ENCODE results near the gene DENND1B.
"Not testable (repeated sequence)": the region's sequence is repeated elsewhere in the genome, so short reads cannot be mapped to it uniquely, and the experiment has no call there.

Gene DENND1B

DNA sequence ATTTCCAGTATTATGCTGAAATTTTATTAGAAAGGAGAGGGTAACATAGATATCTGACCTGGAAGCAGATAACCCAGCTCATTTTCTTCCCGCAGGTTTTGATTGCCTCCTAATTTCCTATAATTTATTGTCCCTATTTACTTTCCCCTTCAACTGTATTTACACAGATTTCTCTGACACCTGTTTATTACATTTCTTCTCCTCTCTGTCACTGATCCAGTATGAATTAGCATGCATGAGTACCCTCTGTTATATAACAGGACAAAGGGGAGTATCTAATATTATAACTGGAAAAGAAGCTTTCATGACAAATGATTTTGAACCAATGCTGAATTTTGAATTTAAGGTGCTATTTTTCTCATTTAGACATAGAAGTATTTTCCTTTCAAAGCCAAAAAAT, 37.4 kb downstream of the DENND1B start:
- H3K4me1 ChIP-seq (ENCODE audit: insufficient read depth, low read length): peaks cover 12% of the 10 kb centered on the region
- H3K27me3 ChIP-seq (ENCODE audit: control insufficient read depth in 1 of 2, insufficient read depth in 2 of 2, low read length in 2 of 2): no peaks in the 10 kb centered on the region
- H3K27ac ChIP-seq (ENCODE audit: low read depth, low read length): no peak overlapping the region
- H3K9ac ChIP-seq (ENCODE audit: low read length): no peak overlapping the region
- no peak overlapping the region for H3K4me3 ChIP-seq (ENCODE audit: low read depth in 1 of 2, low read length in 2 of 2)
- H3K36me3 ChIP-seq (ENCODE audit: insufficient read depth, low read length): no peaks in the 10 kb centered on the region
- H3K9me3 ChIP-seq (ENCODE audit: low read length): no peaks in the 10 kb centered on the region

DNA sequence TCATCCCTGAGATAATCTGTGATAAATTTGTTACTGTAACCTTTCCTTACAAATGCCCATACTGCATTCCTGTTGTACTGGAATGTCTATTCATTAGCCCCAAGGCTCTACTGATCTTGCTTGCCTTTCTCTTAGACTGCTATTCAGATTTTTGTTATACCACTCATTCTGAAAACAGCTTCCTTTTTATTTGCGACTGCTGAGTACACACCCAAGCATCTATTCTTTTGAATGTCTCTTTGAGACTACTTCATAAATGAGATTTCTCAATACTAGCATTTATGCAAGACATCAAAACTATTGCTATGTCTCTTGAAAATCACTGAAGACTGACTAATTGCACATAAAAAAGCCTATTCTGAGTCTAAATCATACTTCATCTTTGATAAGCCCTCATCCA, 38.6 kb downstream of the DENND1B start:
- H3K9ac ChIP-seq (ENCODE audit: low read length): no peak overlapping the region
- no peak overlapping the region for H3K27ac ChIP-seq (ENCODE audit: low read depth, low read length)
- peaks cover 12% of the 10 kb centered on the region for H3K4me1 ChIP-seq (ENCODE audit: insufficient read depth, low read length)
- no peaks in the 10 kb centered on the region for H3K27me3 ChIP-seq (ENCODE audit: control insufficient read depth in 1 of 2, insufficient read depth in 2 of 2, low read length in 2 of 2)
- H3K4me3 ChIP-seq (ENCODE audit: low read depth in 1 of 2, low read length in 2 of 2): no peak overlapping the region
- no peaks in the 10 kb centered on the region for H3K9me3 ChIP-seq (ENCODE audit: low read length)
- H3K36me3 ChIP-seq (ENCODE audit: insufficient read depth, low read length): no peaks in the 10 kb centered on the region

DNA sequence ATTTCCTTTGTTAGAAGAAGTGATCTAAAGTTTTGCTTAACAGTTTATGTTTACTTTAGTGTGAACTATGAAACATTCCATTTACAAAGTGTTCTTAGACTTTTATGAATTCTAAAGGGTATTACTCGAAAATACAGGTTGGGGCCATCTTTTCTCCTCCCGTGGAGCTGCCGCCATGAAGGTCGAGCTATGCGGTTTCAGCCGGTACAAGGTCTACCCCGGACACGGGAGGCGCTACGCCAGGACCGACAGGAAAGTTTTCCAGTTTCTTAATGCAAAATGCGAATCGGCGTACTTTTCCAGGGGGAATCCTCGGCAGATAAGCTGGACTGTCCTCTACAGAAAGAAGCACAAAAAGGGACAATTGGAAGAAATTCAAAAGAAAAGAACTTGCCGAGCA, 39.8 kb downstream of the DENND1B start:
- Histone ChIP-seq H3K9me3 (ENCODE audit: low read length) (no peaks in the 10 kb centered on the region), H3K27ac (ENCODE audit: low read depth, low read length) (no peak overlapping the region), H3K4me3 (ENCODE audit: low read depth in 1 of 2, low read length in 2 of 2) (no peak overlapping the region), H3K9ac (ENCODE audit: low read length) (no peak overlapping the region), H3K4me1 (ENCODE audit: insufficient read depth, low read length) (peaks cover 12% of the 10 kb centered on the region), H3K27me3 (ENCODE audit: control insufficient read depth in 1 of 2, insufficient read depth in 2 of 2, low read length in 2 of 2) (no peaks in the 10 kb centered on the region), H3K36me3 (ENCODE audit: insufficient read depth, low read length) (no peaks in the 10 kb centered on the region)

DNA sequence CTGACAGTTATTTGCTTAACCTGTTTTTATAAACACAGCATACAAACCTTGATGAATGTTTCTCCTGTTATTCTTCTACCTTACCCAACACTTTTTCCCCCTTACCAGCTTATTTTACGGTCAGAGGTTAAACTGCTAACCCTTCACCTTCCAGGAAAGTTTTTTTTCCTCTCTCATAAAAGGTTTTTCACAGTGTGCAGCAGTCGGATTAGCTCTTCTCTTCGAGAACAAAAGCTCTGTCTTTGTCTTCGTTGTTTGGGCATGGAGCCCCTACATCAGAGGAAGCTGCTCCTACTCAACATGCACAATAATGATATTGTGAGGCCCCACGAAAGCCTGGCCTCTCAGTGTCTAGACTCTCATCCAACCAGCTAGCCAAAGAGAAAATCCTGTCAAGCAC, 42.0 kb downstream of the DENND1B start:
- H3K4me1 ChIP-seq (ENCODE audit: insufficient read depth, low read length): peaks cover 3% of the 10 kb centered on the region
- no peak overlapping the region for H3K27ac ChIP-seq (ENCODE audit: low read depth, low read length)

DNA sequence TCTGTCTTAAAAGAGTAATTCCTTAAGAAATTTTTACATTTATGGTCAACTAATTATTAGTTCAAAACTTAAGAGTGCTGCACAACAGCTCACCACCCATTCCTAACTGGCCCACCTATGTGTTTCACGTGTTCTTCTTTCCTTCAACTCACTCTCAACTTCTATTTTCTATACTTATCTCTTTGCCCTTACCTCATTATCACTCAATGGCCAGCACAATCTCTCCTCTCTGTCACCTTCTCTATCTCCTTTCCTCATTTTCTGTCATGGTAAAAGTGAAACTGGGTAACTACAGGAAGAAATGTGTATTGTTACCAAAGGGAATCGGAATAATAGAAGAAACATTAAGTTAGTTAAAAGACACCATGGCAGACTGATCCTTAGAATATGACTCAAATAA, 43.1 kb downstream of the DENND1B start:
- no peak overlapping the region for H3K9ac ChIP-seq (ENCODE audit: low read length)
- H3K4me3 ChIP-seq (ENCODE audit: low read depth in 1 of 2, low read length in 2 of 2): no peak overlapping the region
- no peaks in the 10 kb centered on the region for H3K36me3 ChIP-seq (ENCODE audit: insufficient read depth, low read length)
- no peaks in the 10 kb centered on the region for H3K27me3 ChIP-seq (ENCODE audit: control insufficient read depth in 1 of 2, insufficient read depth in 2 of 2, low read length in 2 of 2)
- no peak overlapping the region for H3K27ac ChIP-seq (ENCODE audit: low read depth, low read length)
- H3K9me3 ChIP-seq (ENCODE audit: low read length): no peaks in the 10 kb centered on the region
- no peaks in the 10 kb centered on the region for H3K4me1 ChIP-seq (ENCODE audit: insufficient read depth, low read length)

More for the DNA sequence above, 42.0 kb downstream of the DENND1B start:
- H3K36me3 ChIP-seq (ENCODE audit: insufficient read depth, low read length): no peaks in the 10 kb centered on the region
- no peaks in the 10 kb centered on the region for H3K9me3 ChIP-seq (ENCODE audit: low read length)
- H3K4me3 ChIP-seq (ENCODE audit: low read depth in 1 of 2, low read length in 2 of 2): no peak overlapping the region
- H3K27me3 ChIP-seq (ENCODE audit: control insufficient read depth in 1 of 2, insufficient read depth in 2 of 2, low read length in 2 of 2): no peaks in the 10 kb centered on the region
- no peak overlapping the region for H3K9ac ChIP-seq (ENCODE audit: low read length)

GRCh38 chr1:197731449-197731848, 43.8 kb downstream of the DENND1B start:
- no peaks in the 10 kb centered on the region for H3K9me3 ChIP-seq (ENCODE audit: low read length)
- no peak overlapping the region for H3K4me3 ChIP-seq (ENCODE audit: low read depth in 1 of 2, low read length in 2 of 2)
- H3K27ac ChIP-seq (ENCODE audit: low read depth, low read length): no peak overlapping the region
- no peaks in the 10 kb centered on the region for H3K4me1 ChIP-seq (ENCODE audit: insufficient read depth, low read length)
- H3K27me3 ChIP-seq (ENCODE audit: control insufficient read depth in 1 of 2, insufficient read depth in 2 of 2, low read length in 2 of 2): no peaks in the 10 kb centered on the region
- no peaks in the 10 kb centered on the region for H3K36me3 ChIP-seq (ENCODE audit: insufficient read depth, low read length)
- H3K9ac ChIP-seq (ENCODE audit: low read length): no peak overlapping the region

DNA sequence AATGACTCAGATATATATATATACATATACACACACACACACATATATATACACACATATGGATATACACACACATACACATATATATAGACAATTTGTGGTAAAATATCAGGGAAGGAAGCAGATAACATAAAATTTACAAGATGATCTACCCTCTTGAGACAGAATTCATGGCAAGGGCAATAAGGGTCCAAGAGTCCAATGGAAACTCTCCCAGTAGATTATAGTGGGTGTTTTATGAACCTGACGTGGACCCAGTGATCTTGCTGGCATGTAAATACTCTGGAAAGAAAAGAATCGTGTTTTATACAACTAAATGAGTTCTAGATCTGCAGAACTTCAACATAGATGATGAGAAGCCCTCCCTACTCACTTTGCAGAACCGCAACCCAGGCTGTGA, 49.3 kb downstream of the DENND1B start:
- H3K4me3 ChIP-seq (ENCODE audit: low read depth in 1 of 2, low read length in 2 of 2): no peak overlapping the region
- no peak overlapping the region for H3K27ac ChIP-seq (ENCODE audit: low read depth, low read length)
- H3K36me3 ChIP-seq (ENCODE audit: insufficient read depth, low read length): no peaks in the 10 kb centered on the region
- no peaks in the 10 kb centered on the region for H3K4me1 ChIP-seq (ENCODE audit: insufficient read depth, low read length)
- H3K9ac ChIP-seq (ENCODE audit: low read length): no peak overlapping the region
- no peaks in the 10 kb centered on the region for H3K27me3 ChIP-seq (ENCODE audit: control insufficient read depth in 1 of 2, insufficient read depth in 2 of 2, low read length in 2 of 2)
- H3K9me3 ChIP-seq (ENCODE audit: low read length): peaks cover 5% of the 10 kb centered on the region

GRCh38 chr1:197725044-197725443, 50.2 kb downstream of the DENND1B start:
- no peaks in the 10 kb centered on the region for H3K36me3 ChIP-seq (ENCODE audit: insufficient read depth, low read length)
- no peaks in the 10 kb centered on the region for H3K27me3 ChIP-seq (ENCODE audit: control insufficient read depth in 1 of 2, insufficient read depth in 2 of 2, low read length in 2 of 2)
- H3K9ac ChIP-seq (ENCODE audit: low read length): no peak overlapping the region
- no peak overlapping the region for H3K27ac ChIP-seq (ENCODE audit: low read depth, low read length)
- H3K4me3 ChIP-seq (ENCODE audit: low read depth in 1 of 2, low read length in 2 of 2): no peak overlapping the region
- H3K4me1 ChIP-seq (ENCODE audit: insufficient read depth, low read length): no peaks in the 10 kb centered on the region
- H3K9me3 ChIP-seq (ENCODE audit: low read length): peaks cover 5% of the 10 kb centered on the region

DNA sequence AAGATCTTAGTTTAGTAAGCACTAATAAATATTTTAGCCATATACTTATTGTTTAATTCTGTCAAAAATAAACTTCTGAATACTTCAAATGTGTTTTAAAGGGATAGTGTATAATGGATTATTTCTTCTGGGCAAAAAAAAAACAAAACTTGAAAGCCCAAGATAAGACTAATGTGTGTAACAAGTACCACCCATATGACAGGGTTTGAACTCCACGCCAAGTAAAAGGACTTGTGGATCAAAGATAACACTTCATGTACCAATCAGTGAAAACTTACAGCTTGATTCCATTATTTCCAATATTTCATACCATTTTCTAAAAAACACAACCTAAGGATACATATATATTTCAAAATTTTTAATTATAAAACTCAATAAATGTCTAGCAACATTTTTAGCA, 59.5 kb downstream of the DENND1B start:
- no peak overlapping the region for H3K9ac ChIP-seq (ENCODE audit: low read length)
- no peak overlapping the region for H3K4me3 ChIP-seq (ENCODE audit: low read depth in 1 of 2, low read length in 2 of 2)
- H3K9me3 ChIP-seq (ENCODE audit: low read length): no peaks in the 10 kb centered on the region
- H3K27ac ChIP-seq (ENCODE audit: low read depth, low read length): no peak overlapping the region
- H3K27me3 ChIP-seq (ENCODE audit: control insufficient read depth in 1 of 2, insufficient read depth in 2 of 2, low read length in 2 of 2): no peaks in the 10 kb centered on the region
- H3K4me1 ChIP-seq (ENCODE audit: insufficient read depth, low read length): no peaks in the 10 kb centered on the region
- H3K36me3 ChIP-seq (ENCODE audit: insufficient read depth, low read length): no peaks in the 10 kb centered on the region

DNA sequence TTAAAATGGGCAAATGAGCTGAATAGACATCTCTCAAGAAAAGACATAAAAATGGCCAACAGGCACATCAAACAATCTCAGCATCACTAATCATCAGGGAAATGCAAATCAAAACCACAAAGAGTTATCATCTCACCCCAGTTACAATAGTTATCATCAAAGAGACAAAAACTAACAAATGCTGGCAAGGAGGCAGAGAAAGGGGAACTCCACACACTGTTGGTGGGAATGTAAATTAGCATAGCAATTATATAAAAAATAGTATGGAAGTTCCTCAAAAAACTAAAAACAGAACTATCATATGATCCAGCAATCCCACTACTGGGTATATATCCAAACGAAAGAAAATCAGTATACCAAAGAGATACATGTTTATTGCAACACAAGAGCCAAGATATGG, 68.7 kb downstream of the DENND1B start:
- Histone ChIP-seq H3K4me3 (ENCODE audit: low read depth in 1 of 2, low read length in 2 of 2) (no peak overlapping the region), H3K27ac (ENCODE audit: low read depth, low read length) (no peak overlapping the region), H3K36me3 (ENCODE audit: insufficient read depth, low read length) (no peaks in the 10 kb centered on the region), H3K9ac (ENCODE audit: low read length) (no peak overlapping the region), H3K27me3 (ENCODE audit: control insufficient read depth in 1 of 2, insufficient read depth in 2 of 2, low read length in 2 of 2) (no peaks in the 10 kb centered on the region), H3K9me3 (ENCODE audit: low read length) (no peaks in the 10 kb centered on the region), H3K4me1 (ENCODE audit: insufficient read depth, low read length) (no peaks in the 10 kb centered on the region)

DNA sequence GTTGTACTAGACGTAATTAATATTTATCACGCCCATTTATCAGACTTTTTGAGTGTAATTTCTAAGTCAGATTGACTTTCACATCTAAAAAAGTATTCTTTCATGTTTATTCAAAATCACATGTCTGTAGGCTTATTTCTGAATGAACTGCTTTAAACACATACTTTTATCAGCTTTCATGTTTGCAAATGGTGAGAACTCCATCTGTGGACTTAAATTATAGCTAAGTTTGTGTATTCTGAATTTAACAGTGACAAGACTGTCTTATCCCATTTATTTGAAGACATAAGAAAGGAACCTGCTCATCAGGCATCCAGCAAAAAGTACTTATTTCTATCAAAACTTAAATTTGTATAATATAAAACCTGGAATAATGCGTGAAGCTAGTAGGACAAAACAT, 69.3 kb downstream of the DENND1B start:
- Histone ChIP-seq H3K27ac (ENCODE audit: low read depth, low read length) (no peak overlapping the region), H3K27me3 (ENCODE audit: control insufficient read depth in 1 of 2, insufficient read depth in 2 of 2, low read length in 2 of 2) (no peaks in the 10 kb centered on the region), H3K4me1 (ENCODE audit: insufficient read depth, low read length) (no peaks in the 10 kb centered on the region), H3K9ac (ENCODE audit: low read length) (no peak overlapping the region), H3K4me3 (ENCODE audit: low read depth in 1 of 2, low read length in 2 of 2) (no peak overlapping the region), H3K36me3 (ENCODE audit: insufficient read depth, low read length) (no peaks in the 10 kb centered on the region), H3K9me3 (ENCODE audit: low read length) (no peaks in the 10 kb centered on the region)

DNA sequence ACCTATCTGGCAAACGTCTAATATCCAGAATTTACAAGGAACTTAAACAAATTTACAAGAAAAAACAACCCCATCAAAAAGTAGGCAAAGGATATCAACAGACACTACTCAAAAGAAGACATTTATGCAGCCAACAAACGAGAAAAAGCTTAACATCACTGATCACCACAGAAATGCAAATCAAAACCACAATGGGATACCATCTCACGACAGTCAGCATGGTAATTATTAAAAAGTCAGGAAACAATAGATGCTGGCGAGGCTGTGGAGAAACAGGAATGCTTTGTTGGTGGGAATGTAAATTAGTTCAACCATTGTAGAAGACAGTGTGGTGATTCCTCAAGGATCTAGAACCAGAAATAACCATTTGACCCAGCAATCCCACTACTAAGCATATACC, 74.6 kb downstream of the DENND1B start:
- H3K27ac ChIP-seq (ENCODE audit: low read depth, low read length); H3K4me3 ChIP-seq (ENCODE audit: low read depth in 1 of 2, low read length in 2 of 2); H3K4me1 ChIP-seq (ENCODE audit: insufficient read depth, low read length); H3K9me3 ChIP-seq (ENCODE audit: low read length); H3K9ac ChIP-seq (ENCODE audit: low read length); H3K36me3 ChIP-seq (ENCODE audit: insufficient read depth, low read length); H3K27me3 ChIP-seq (ENCODE audit: control insufficient read depth in 1 of 2, insufficient read depth in 2 of 2, low read length in 2 of 2): not testable (repeated sequence)
